ENCODE measurements around the gene SAP30BP. TPM values are rescaled to one million over a fixed set of nuclear protein-coding genes. Genes with fewer than 3 reads are reported as not detected.

Gene SAP30BP
- total RNA-seq, 1 experiment from 2014 or later = 96.4 TPM

DNA sequence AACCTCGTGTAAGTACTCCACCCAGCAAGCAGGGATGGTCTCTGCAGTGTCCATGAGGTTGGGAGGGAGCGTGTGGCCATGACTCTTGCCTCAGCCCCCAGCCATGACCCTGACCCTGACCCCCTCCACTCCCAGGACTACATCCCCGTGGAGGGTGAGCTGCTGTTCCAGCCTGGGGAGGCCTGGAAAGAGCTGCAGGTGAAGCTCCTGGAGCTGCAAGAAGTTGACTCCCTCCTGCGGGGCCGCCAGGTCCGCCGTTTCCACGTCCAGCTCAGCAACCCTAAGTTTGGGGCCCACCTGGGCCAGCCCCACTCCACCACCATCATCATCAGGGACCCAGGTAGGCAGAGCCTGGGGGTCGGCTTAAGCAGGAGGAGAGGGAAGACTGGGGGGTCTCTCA is 81.6 kb downstream of the SAP30BP start:
- CTCF ChIA-PET = interaction anchor here (0.6 to 2.0 kb wide), 7 partner anchors 27 to 131 kb away, joined by 3 to 17 read pairs (median 9); partner anchors contain the start of genes ITGB4 and SMIM5
- no peak for DNase-seq
- Mint-ChIP-seq H3K27ac (ENCODE audit: unreplicated experiment) (no peak overlapping the region), H3K36me3 (ENCODE audit: insufficient read depth, unreplicated experiment) (peaks cover 56% of the 10 kb centered on the region), H3K9me3 (ENCODE audit: low read depth, unreplicated experiment) (no peaks in the 10 kb centered on the region), H3K4me1 (ENCODE audit: low read depth, unreplicated experiment) (no peaks in the 10 kb centered on the region), H3K4me3 (ENCODE audit: low read depth, unreplicated experiment) (no peak overlapping the region), H3K27me3 (ENCODE audit: unreplicated experiment) (no peaks in the 10 kb centered on the region)
- intact Hi-C loops (cut with micrococcal nuclease; ENCODE audit: unreplicated experiment) = no loop called here
- TF ChIP-seq, protein P1, sequence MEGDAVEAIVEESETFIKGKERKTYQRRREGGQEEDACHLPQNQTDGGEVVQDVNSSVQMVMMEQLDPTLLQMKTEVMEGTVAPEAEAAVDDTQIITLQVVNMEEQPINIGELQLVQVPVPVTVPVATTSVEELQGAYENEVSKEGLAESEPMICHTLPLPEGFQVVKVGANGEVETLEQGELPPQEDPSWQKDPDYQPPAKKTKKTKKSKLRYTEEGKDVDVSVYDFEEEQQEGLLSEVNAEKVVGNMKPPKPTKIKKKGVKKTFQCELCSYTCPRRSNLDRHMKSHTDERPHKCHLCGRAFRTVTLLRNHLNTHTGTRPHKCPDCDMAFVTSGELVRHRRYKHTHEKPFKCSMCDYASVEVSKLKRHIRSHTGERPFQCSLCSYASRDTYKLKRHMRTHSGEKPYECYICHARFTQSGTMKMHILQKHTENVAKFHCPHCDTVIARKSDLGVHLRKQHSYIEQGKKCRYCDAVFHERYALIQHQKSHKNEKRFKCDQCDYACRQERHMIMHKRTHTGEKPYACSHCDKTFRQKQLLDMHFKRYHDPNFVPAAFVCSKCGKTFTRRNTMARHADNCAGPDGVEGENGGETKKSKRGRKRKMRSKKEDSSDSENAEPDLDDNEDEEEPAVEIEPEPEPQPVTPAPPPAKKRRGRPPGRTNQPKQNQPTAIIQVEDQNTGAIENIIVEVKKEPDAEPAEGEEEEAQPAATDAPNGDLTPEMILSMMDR (IDR thresholded peaks at IDR 0.05; ENCODE audit: unreplicated experiment) = no peak
- no TSS peak for BruUV-seq (replicated peaks)

DNA sequence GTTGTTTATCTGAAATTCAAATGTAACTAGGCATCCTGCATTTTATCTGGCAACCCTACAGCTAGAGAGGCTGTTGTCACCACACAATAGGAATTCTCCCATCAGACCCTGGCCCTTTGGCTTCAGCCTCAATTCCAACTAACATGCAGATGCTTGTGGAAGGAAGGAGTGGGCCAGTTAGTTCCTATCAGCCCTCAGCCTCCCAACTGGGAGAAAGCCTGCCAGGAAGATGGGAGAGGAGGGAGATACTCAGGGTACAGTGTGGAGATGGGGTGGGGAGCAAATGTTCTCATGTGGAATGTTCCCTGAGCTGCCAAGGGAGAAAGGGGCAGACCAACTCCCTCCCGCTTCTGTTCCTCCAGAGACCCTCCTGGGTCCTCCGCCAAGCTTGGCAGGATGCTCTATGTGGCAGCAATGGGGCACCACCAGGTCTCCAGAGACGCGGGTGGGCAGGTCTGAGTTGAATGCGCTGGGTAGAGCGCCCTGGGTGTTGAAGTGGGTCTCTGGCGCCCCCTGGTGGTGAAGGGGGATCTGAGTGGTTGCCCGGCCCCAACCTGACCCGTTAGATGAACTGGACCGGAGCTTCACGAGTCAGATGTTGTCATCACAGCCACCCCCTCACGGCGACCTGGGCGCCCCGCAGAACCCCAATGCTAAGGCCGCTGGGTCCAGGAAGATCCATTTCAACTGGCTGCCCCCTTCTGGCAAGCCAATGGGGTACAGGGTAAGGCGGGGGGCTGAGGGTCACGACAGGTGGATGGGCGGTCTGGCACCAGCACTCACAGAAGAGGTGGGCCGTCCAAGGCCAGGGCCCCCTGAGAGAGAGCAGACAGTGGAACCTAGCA is 82.6 kb downstream of the SAP30BP start:
- TF ChIP-seq, protein P1 (IDR thresholded peaks at IDR 0.05; ENCODE audit: unreplicated experiment) = peak; percentile 94
- H3K4me3 Mint-ChIP-seq (ENCODE audit: low read depth, unreplicated experiment) = no peak overlapping the region
- peaks cover 5% of the 10 kb centered on the region for H3K4me1 Mint-ChIP-seq (ENCODE audit: low read depth, unreplicated experiment)
- no TSS peak for BruUV-seq (replicated peaks)
- CTCF ChIA-PET = interaction anchor here (0.6 to 2.0 kb wide), 5 partner anchors 30 to 116 kb away, joined by 3 to 7 read pairs (median 4); partner anchors contain the start of gene SMIM5
- H3K27me3 Mint-ChIP-seq (ENCODE audit: unreplicated experiment) = no peaks in the 10 kb centered on the region
- H3K9me3 Mint-ChIP-seq (ENCODE audit: low read depth, unreplicated experiment) = no peaks in the 10 kb centered on the region
- intact Hi-C loops (cut with micrococcal nuclease; ENCODE audit: unreplicated experiment) = no loop called here
- no peak overlapping the region for H3K27ac Mint-ChIP-seq (ENCODE audit: unreplicated experiment)
- peaks cover 51% of the 10 kb centered on the region for H3K36me3 Mint-ChIP-seq (ENCODE audit: insufficient read depth, unreplicated experiment)
- peak; percentile 75 for DNase-seq

DNA sequence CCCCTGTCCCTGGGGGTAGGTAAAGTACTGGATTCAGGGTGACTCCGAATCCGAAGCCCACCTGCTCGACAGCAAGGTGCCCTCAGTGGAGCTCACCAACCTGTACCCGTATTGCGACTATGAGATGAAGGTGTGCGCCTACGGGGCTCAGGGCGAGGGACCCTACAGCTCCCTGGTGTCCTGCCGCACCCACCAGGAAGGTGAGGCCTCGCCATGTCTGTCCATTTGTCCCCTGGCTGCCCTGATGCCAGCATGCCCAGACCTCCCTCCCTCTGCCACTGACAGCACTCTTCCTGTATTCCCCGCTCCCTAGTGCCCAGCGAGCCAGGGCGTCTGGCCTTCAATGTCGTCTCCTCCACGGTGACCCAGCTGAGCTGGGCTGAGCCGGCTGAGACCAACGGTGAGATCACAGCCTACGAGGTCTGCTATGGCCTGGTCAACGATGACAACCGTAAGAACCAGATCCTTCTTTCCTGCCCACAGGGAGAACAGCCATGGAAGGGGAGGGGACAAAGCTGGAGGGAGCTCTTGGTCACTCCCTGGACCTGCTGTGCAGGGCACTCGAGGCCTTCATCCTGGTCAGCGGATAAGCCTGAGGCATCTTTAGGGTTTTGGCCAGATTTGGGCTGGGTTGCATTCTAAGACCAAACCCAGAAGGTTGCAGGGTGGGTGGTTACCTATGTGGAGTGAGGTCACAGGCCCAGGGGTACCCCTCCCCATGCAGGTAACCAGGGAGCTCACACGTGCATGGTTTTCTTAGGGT is 83.7 kb downstream of the SAP30BP start:
- no peak overlapping the region for H3K27ac Mint-ChIP-seq (ENCODE audit: unreplicated experiment)
- no TSS peak for BruUV-seq (replicated peaks)
- CTCF ChIA-PET = interaction anchor here (0.6 to 2.0 kb wide), 4 partner anchors 29 to 117 kb away, joined by 3 to 7 read pairs (median 4); partner anchors contain the start of gene SMIM5
- H3K27me3 Mint-ChIP-seq (ENCODE audit: unreplicated experiment) = no peaks in the 10 kb centered on the region
- H3K4me3 Mint-ChIP-seq (ENCODE audit: low read depth, unreplicated experiment) = no peak overlapping the region
- peaks cover 56% of the 10 kb centered on the region for H3K36me3 Mint-ChIP-seq (ENCODE audit: insufficient read depth, unreplicated experiment)
- TF ChIP-seq, protein P1 (IDR thresholded peaks at IDR 0.05; ENCODE audit: unreplicated experiment) = no peak
- intact Hi-C loops (cut with micrococcal nuclease; ENCODE audit: unreplicated experiment) = no loop called here
- no peak for DNase-seq
- peaks cover 8% of the 10 kb centered on the region for H3K4me1 Mint-ChIP-seq (ENCODE audit: low read depth, unreplicated experiment)
- no peaks in the 10 kb centered on the region for H3K9me3 Mint-ChIP-seq (ENCODE audit: low read depth, unreplicated experiment)

DNA sequence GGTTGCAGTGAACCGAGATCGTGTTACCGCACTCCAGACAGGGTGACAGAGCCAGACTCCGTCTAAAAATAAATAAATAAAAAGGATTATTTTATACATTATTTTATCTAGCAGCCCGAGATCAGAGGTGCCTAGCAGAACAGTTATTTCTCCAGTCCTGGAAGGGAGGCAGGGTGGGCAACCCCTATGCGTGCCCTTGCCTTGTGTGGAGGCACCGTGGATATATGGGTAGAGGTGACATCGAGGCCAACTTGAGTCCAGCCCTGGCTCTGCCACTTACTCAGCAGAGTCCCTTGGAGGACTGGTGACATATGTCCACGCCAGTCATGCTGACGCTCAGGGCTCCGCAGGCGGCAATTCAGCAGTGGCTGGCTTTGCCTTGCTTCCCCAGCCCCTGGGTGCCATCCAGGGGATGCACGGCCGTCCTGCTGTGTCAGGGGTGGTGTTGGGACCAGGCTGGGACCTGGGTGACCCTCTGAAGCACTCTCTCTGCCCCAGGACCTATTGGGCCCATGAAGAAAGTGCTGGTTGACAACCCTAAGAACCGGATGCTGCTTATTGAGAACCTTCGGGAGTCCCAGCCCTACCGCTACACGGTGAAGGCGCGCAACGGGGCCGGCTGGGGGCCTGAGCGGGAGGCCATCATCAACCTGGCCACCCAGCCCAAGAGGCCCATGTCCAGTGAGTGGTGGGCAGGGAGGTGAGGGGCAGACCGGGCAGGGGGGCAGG is 84.7 kb downstream of the SAP30BP start:
- Mint-ChIP-seq H3K4me3 (ENCODE audit: low read depth, unreplicated experiment) (no peak overlapping the region), H3K4me1 (ENCODE audit: low read depth, unreplicated experiment) (peaks cover 8% of the 10 kb centered on the region), H3K27ac (ENCODE audit: unreplicated experiment) (no peak overlapping the region), H3K27me3 (ENCODE audit: unreplicated experiment) (no peaks in the 10 kb centered on the region), H3K36me3 (ENCODE audit: insufficient read depth, unreplicated experiment) (peaks cover 62% of the 10 kb centered on the region), H3K9me3 (ENCODE audit: low read depth, unreplicated experiment) (no peaks in the 10 kb centered on the region)
- CTCF ChIA-PET = no interaction called here
- no TSS peak for BruUV-seq (replicated peaks)
- TF ChIP-seq, protein P1 (IDR thresholded peaks at IDR 0.05; ENCODE audit: unreplicated experiment) = no peak
- intact Hi-C loops (cut with micrococcal nuclease; ENCODE audit: unreplicated experiment) = no loop called here
- no peak for DNase-seq

Data from Calu3 (cell line).